ENCODE data around the gene BRD4. TPM values are rescaled to one million over a fixed set of nuclear protein-coding genes. Genes with fewer than 3 reads are reported as not detected.

The BRD4 gene
- polyA plus RNA-seq, 1 donor from 2014 or later = 3.6 TPM

- no peak for TF ChIP-seq REST (IDR thresholded peaks at IDR 0.05; ENCODE audit: borderline replicate concordance)
Observed at GRCh38 chr19:15320116-15320515, 12.2 kb downstream of the BRD4 start (continued).

GRCh38 chr19:15318241-15318691 is 14.1 kb downstream of the BRD4 start:
- Histone ChIP-seq H3K27me3 (ENCODE audit: insufficient read depth, low read depth, low read length) (no peaks in the 10 kb centered on the region), H3F3A (ENCODE audit: insufficient read depth, low read length, poor library complexity, severe bottlenecking) (no peaks in the 10 kb centered on the region), H3K9ac (ENCODE audit: low read length) (no peak overlapping the region), H3K4me2 (ENCODE audit: low read length) (no peak overlapping the region), H3K36me3 (ENCODE audit: insufficient read depth, low read length) (no peaks in the 10 kb centered on the region), H3K9me2 (ENCODE audit: insufficient read depth, low read length) (no peaks in the 10 kb centered on the region), H2AFZ (ENCODE audit: low read depth, low read length) (no peak overlapping the region), H3K79me2 (replicated peaks; ENCODE audit: insufficient read depth, low read length) (peaks cover 84% of the 10 kb centered on the region), H4K20me1 (ENCODE audit: insufficient read depth) (peaks cover 58% of the 10 kb centered on the region), H3K27ac (ENCODE audit: low read length) (no peak overlapping the region), H3K9me3 (ENCODE audit: low read length) (no peaks in the 10 kb centered on the region), H3K4me3 (ENCODE audit: low read length) (peak overlapping the region; percentile 16)
- no peak for TF ChIP-seq EZH2 (IDR thresholded peaks at IDR 0.05; ENCODE audit: borderline replicate concordance, insufficient read depth, low read length, poor library complexity, severe bottlenecking)
- TF ChIP-seq MXI1 (conservative IDR thresholded peaks at IDR 0.05; ENCODE audit: poor library complexity, severe bottlenecking) = no peak
- no peak for TF ChIP-seq RAD21 (conservative IDR thresholded peaks at IDR 0.05)
- TF ChIP-seq, protein P1, sequence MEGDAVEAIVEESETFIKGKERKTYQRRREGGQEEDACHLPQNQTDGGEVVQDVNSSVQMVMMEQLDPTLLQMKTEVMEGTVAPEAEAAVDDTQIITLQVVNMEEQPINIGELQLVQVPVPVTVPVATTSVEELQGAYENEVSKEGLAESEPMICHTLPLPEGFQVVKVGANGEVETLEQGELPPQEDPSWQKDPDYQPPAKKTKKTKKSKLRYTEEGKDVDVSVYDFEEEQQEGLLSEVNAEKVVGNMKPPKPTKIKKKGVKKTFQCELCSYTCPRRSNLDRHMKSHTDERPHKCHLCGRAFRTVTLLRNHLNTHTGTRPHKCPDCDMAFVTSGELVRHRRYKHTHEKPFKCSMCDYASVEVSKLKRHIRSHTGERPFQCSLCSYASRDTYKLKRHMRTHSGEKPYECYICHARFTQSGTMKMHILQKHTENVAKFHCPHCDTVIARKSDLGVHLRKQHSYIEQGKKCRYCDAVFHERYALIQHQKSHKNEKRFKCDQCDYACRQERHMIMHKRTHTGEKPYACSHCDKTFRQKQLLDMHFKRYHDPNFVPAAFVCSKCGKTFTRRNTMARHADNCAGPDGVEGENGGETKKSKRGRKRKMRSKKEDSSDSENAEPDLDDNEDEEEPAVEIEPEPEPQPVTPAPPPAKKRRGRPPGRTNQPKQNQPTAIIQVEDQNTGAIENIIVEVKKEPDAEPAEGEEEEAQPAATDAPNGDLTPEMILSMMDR (IDR thresholded peaks at IDR 0.05; ENCODE audit: poor library complexity, severe bottlenecking) = no peak
- TF ChIP-seq EP300 (conservative IDR thresholded peaks at IDR 0.05; ENCODE audit: poor library complexity, severe bottlenecking) = no peak
- no peak for TF ChIP-seq SMC3 (conservative IDR thresholded peaks at IDR 0.05; ENCODE audit: poor library complexity)
- TF ChIP-seq REST (IDR thresholded peaks at IDR 0.05; ENCODE audit: borderline replicate concordance) = no peak
- TF ChIP-seq POLR2AphosphoS5 (IDR thresholded peaks at IDR 0.05) = no peak
- no peak for TF ChIP-seq TAF1 (IDR thresholded peaks at IDR 0.05; ENCODE audit: low read depth)

All from neural cell (in vitro differentiated cells).